HuH-7.5 (cell line): ENCODE results near the gene HSPA4.

Experiments used
- DNase-seq: peaks from one replicate; pipeline ENCODE4 v3.0.0; 2011; ENCODE audit warnings: low spot score

HSPA4 gene

GRCh38 chr5:133106343-133106742, 54.5 kb downstream of the HSPA4 start:
- no peak for DNase-seq

GRCh38 chr5:133106761-133107572, 55.2 kb downstream of the HSPA4 start:
- no peak for DNase-seq

GRCh38 chr5:133108481-133108921, 56.7 kb downstream of the HSPA4 start:
- no peak for DNase-seq

DNA sequence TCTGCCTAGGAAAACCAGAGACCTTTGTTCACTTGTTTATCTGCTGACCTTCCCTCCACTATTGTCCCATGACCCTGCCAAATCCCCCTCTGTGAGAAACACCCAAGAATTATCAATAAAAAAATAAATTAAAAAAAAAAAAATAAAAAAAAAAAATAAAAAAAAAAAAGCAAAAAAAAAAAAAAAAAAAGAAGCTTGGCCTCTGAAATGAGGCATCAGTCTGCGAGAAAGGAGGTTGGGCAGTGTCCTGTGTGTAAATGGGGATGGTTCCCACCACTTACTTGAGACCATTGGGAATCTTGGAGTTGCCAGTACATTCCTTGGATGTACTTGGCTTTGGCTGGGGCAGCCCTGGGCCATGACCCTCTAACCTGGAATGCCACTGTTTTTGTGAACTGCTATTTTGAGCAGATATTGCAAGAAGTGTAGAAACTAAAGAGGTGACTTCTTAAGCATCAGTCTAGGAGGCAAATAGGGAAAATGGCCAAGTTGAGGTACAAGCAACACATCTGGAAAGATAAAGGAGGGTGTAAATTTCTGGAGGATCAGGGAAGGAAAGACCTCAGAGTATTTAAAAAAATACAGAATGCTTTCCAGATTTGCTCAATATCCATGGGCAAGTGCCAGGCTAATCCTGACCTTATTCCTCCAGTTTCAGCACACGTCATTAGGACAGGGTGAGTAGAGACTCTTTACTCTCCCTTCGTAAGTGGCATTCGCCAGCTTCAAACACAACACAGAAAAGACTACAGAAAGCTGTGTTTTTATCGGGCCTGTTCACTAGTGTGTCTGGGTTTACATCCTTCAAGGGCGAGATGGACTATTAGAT, 58.1 kb downstream of the HSPA4 start:
- no peak for DNase-seq

GRCh38 chr5:133110709-133111108, 58.9 kb downstream of the HSPA4 start:
- DNase-seq, result no peak

GRCh38 chr5:133111299-133111698, 59.5 kb downstream of the HSPA4 start:
- peak; percentile 75 for DNase-seq

- DNase-seq, result no peak
Measured at GRCh38 chr5:133112026-133112660, 60.3 kb downstream of the HSPA4 start.

- no peak for DNase-seq
Measured at GRCh38 chr5:133113331-133114061, 61.7 kb downstream of the HSPA4 start.

DNA sequence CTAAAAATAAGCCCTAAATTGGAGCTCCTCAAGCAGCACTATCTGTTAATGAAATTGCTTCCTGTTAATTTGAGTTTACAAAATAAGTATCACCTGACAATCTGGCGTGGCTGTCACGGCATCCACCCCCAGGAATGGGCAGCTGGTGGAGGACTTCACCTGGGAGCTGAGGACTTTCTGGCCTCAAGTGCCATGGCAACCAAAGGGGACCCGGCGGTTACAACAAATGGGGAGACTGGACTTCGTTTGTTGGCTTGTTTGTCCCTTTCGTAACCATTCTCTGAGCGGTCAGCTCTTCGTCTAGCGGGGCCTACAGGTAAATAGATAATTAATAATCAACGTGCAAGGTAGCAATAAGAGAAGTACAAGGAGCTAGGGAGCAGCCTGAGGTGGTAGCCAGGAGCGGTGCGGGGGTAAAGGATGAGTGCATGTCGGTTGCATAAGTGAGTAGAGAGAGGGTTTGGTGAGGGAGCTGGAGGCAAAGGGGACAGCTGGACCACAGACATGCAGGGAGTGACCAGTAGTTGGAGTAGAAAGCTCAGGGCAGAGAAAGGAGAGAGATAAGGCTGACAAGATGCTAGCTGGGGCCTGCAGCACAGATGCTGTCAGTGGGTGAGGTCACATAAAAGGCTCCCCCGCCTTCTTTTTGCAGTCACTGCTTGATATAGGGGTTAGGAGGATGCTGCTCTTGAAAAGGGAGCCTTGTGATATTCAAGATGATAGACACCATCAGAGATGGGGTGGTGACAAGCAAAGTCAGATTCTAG, 62.5 kb downstream of the HSPA4 start:
- DNase-seq, result no peak

GRCh38 chr5:133114933-133115310, 63.1 kb downstream of the HSPA4 start:
- no peak for DNase-seq

GRCh38 chr5:133116601-133117000, 64.8 kb downstream of the HSPA4 start:
- DNase-seq, result no peak

DNA sequence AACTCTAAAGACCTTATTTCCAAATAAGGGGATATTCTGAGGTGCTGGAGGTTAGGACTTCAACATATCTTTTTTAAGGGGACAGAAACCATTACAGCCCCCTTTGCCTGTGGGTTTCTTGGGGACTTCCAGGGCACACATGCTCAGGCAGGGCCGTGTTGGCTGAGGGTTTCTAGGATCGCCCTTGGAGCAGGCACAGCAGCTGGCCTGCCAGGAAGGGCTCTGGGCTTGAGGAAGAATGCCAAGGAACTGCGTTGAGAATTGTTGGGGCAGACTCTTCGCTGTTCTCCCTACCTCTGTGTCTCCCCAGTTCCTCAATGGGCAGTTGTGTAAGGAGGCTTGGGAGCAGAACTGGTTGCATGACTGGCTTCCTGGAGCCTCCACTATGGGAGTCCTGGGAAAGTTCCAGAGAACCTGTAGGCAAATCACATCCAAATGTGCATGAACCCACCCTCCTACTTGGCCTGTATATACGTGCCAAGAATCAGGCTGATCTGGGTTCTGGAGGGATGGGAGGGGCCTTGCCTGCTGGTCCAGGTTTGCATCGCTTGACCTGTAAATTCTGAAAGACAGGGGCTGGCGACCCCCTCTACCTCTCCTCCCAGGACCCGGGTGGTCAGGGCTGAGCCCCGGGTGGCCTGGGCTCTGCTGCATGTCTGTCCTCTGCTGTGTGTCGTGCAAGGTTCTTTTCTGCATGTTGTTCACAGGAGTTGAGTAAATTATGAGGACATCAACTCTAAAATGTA, 65.5 kb downstream of the HSPA4 start:
- no peak for DNase-seq

DNA sequence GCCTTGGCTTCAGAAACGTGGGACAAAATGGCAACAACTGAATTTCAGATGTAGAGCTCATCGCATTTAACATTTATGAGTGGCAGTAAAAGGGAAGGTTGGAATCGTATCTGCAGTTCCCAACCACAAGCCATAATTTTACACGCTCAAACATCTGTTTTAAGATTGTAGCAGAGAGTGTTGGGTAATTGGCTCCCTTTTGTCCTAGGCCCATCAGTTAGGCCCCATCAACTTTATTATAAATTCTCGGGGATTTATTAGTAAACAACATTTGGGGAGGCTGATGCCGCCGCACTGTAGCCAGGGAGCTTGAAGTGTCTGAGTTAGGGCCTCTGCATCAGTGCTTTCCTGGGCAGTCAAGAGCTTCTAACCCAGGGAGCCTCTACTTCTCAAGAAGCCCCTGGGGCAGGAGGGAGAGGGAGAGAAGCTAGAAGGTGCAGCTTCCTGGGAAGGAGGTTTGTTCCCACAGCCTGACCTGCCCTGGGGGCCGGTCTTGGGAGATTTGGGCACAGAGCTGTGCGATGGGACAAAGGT, 66.2 kb downstream of the HSPA4 start:
- no peak for DNase-seq

GRCh38 chr5:133118741-133119140, 66.9 kb downstream of the HSPA4 start:
- no peak for DNase-seq

GRCh38 chr5:133119233-133119711, 67.5 kb downstream of the HSPA4 start:
- DNase-seq, result no peak

DNA sequence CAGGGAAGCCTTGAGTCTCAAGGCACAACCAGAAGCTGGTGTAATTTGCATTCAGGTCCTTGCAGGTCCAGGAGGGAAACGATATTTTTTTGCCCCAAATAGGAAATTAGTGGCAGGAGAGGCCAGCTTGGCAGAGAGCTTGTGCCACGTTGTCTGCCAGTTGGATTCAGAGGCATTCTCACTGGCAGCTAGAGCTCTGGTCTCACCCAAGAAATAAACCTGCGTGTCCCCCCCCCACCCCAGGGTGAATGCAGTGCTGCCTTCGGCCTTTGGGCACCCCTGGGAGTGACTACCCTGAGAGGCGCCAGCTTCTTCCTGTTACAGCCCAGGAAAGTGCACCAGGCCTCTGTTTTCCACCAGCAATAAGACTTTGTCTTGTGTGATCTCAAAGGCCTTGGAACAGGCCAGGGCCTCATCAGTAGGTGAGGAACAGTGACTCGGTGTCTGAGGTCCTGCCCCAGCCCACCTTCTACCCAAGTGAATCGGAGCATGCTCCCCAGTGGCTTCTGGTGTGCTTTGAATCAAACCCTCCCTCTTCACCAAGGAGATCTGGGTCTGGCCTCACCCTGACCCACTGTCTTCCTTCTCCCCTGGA, 68.4 kb downstream of the HSPA4 start:
- no peak for DNase-seq

- DNase-seq, result no peak
Measured at GRCh38 chr5:133121080-133121479, 69.3 kb downstream of the HSPA4 start.

- DNase-seq, result no peak
Measured at GRCh38 chr5:133121611-133122150, 69.9 kb downstream of the HSPA4 start.

- DNase-seq, result no peak
Measured at GRCh38 chr5:133122711-133123110, 70.9 kb downstream of the HSPA4 start.
